Measurements from ENCODE around the gene SLC17A7. TPM values are rescaled to one million over a fixed set of nuclear protein-coding genes. Genes with fewer than 3 reads are reported as not detected.

The SLC17A7 gene
- total and polyA plus RNA-seq, 9 of the 15 experiments (the other 6 are each of a cell fraction or from before 2014, with no cell fraction given) = 1.1 to 15.7 (median 2.4) TPM

DNA sequence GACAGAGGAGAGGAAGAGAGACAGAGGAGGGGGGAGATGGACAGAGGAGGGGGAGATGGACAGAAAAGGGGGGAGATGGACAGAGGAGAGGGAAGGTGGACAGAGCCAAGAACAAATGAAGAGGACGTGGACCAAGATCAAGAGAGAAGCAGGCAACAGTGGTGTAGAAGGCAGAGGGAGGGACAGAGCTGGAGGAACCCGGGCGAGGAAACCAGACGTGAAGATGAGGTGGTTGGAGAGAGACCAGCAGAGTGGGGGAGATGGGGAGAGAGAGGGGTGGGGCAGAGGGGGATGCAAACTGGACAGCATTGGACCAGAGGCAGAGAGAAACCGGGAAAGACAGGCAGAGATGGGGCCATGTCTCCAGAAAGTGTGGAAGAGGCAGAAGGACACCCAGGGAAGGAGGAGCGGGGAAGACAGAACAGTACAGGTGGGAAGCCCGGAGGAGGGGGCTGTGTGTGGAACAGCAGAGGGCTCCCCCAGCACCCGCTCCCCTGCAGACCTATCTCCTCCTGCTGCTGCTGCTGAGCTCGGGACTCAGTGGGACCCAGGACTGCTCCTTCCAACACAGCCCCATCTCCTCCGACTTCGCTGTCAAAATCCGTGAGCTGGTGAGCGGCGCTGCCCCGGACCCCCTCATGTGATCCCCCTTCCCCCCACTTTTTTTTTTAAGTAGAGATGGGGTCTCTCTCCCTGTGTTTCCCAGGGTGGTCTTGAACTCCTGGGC, 34.0 kb upstream of the SLC17A7 start:
- Histone ChIP-seq H3K79me2 (ENCODE audit: control insufficient read depth, insufficient read depth, low read length) (no peaks in the 10 kb centered on the region), H2AFZ (ENCODE audit: low read depth, low read length) (no peak overlapping the region), H3K9me1 (ENCODE audit: control insufficient read depth, insufficient read depth, low read length) (no peaks in the 10 kb centered on the region), H3K27me3 (ENCODE audit: control insufficient read depth in 2 of 2, insufficient read depth in 2 of 2, low read length in 2 of 2) (no peaks in the 10 kb centered on the region), H3K36me3 (ENCODE audit: control insufficient read depth, insufficient read depth, low read length) (peaks cover 7% of the 10 kb centered on the region; the same call in 1 of the 3 replicates), H3K4me2 (ENCODE audit: insufficient read depth, low read length) (peak overlapping the region; percentile 73), H4K20me1 (replicated peaks; ENCODE audit: control insufficient read depth, insufficient read depth, low read length) (no peaks in the 10 kb centered on the region), H3K4me3 (no peak overlapping the region), H3K4me1 (replicated peaks in 1 of 2; ENCODE audit: control insufficient read depth in 2 of 2, insufficient read depth in 2 of 2, low read length in 2 of 2) (peaks cover 11 to 44% of the 10 kb centered on the region in 2 experiments), H3K9me3 (replicated peaks; ENCODE audit: control insufficient read depth, insufficient read depth, low read depth, low read length) (no peaks in the 10 kb centered on the region), H3K27ac (ENCODE audit: extremely low read depth, low read depth, low read length) (no peak overlapping the region), H3K9ac (ENCODE audit: insufficient read depth in 1 of 2, low read depth in 2 of 2, low read length in 2 of 2) (peak overlapping the region in 1 of 2 experiments; percentile 94; a peak in 1 of 4 replicates)
- TF ChIP-seq ERF (CRISPR knock-in tag; IDR thresholded peaks at IDR 0.05) (no peak), ZNF263 (CRISPR knock-in tag; IDR thresholded peaks at IDR 0.05; ENCODE audit: borderline replicate concordance) (no peak), ZBTB7A (IDR thresholded peaks at IDR 0.05; ENCODE audit: borderline replicate concordance, control insufficient read depth, low read depth, low read length) (0 out of 2 replicates have a peak, but pooled peaks have one; percentile 5), FOS (IDR thresholded peaks at IDR 0.05; ENCODE audit: extremely low read depth, insufficient read length) (no peak), BMI1 (IDR thresholded peaks at IDR 0.05; ENCODE audit: low read length) (no peak), SREBF2 (CRISPR knock-in tag; IDR thresholded peaks at IDR 0.05) (no peak)
- TF ChIP-seq, protein P1, sequence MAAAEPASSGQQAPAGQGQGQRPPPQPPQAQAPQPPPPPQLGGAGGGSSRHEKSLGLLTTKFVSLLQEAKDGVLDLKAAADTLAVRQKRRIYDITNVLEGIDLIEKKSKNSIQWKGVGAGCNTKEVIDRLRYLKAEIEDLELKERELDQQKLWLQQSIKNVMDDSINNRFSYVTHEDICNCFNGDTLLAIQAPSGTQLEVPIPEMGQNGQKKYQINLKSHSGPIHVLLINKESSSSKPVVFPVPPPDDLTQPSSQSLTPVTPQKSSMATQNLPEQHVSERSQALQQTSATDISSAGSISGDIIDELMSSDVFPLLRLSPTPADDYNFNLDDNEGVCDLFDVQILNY (CRISPR knock-in tag; IDR thresholded peaks at IDR 0.05) = no peak
- TF ChIP-seq, protein P2, sequence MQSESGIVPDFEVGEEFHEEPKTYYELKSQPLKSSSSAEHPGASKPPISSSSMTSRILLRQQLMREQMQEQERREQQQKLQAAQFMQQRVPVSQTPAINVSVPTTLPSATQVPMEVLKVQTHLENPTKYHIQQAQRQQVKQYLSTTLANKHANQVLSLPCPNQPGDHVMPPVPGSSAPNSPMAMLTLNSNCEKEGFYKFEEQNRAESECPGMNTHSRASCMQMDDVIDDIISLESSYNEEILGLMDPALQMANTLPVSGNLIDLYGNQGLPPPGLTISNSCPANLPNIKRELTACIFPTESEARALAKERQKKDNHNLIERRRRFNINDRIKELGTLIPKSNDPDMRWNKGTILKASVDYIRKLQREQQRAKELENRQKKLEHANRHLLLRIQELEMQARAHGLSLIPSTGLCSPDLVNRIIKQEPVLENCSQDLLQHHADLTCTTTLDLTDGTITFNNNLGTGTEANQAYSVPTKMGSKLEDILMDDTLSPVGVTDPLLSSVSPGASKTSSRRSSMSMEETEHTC (IDR thresholded peaks at IDR 0.05) = no peak
- FAIRE-seq (no peak), DNase-seq (ENCODE audit: extremely low read depth in 1 of 4, low spot score in 3 of 4) (peak in 1 of 4 experiments; percentile 5), ATAC-seq (no peak)
- BruUV-seq (replicated peaks) = no TSS peak
- 27% methylated on average over 7 of the region's 15 CpGs for WGBS (ENCODE audit: insufficient coverage, low coverage, missing lambda C conversion rate)
- in situ Hi-C loops (cut with MboI) (no loop called here), intact Hi-C loops (cut with micrococcal nuclease) (no loop called here)
- ChIA-PET CTCF (ENCODE audit: low intra/inter-chr PET ratio) (interaction anchor here (0.9 kb wide), 1 partner anchor 83 kb away, joined by 4 read pairs; no protein-coding TSS in a partner anchor), POLR2A (interaction anchor here (0.6 to 1.7 kb wide), 3 partner anchors 13 to 146 kb away, joined by 4 to 16 read pairs (median 5); partner anchors contain the start of genes PIH1D1 and RPL13A)
